Heart right ventricle (tissue), 16 donors: Measurements from ENCODE around the gene PCSK1. TPM values are rescaled to one million over a fixed set of nuclear protein-coding genes. Genes with fewer than 3 reads are reported as not detected.

ENCODE experiments used
- ATAC-seq, 8 donors: fragments of 200-7000 bp; cut with Tn5 transposase; one replicate each; pipeline ENCODE4 v1.9.1; 2020; ENCODE audit warnings: mild to moderate bottlenecking in 8 of 8, moderate library complexity in 8 of 8, moderate number of reproducible peaks in 1 of 8
- DNase-seq, 2 donors: peaks; one replicate each; pipeline ENCODE4 v3.0.0-alpha.2; 2020
- H3K27ac ChIP-seq, 10 donors: fragments of 200-600 bp; sonication (generic) in 2 of 10; one replicate each; pipeline versions ENCODE4 v1.5.0 to v1.8.0; 2020 to 2022; ENCODE audit warnings: mild to moderate bottlenecking in 3 of 10
- H3K27me3 ChIP-seq, 7 donors: fragments of 200-600 bp; one replicate each; pipeline ENCODE4 v1.8.0; 2021 to 2022; ENCODE audit warnings: mild to moderate bottlenecking in 2 of 7
- H3K36me3 ChIP-seq, 9 donors: fragments of 200-600 bp; sonication (generic) in 1 of 9; one replicate each; pipeline versions ENCODE4 v1.5.0 to v1.8.0; 2020 to 2022; ENCODE audit warnings: mild to moderate bottlenecking in 2 of 9
- H3K4me1 ChIP-seq, 9 donors: fragments of 200-600 bp; sonication (generic) in 1 of 9; one replicate each; pipeline versions ENCODE4 v1.5.0 to v1.8.0; 2020 to 2022; ENCODE audit warnings: mild to moderate bottlenecking in 4 of 9
- H3K4me3 ChIP-seq, 10 donors: fragments of 200-600 bp; sonication (generic) in 2 of 10; one replicate each; pipeline versions ENCODE4 v1.5.0 to v1.8.0; 2020 to 2022; ENCODE audit warnings: mild to moderate bottlenecking in 7 of 10, moderate library complexity in 2 of 10
- H3K9me3 ChIP-seq, 11 donors: fragments of 200-600 bp in 10 of 11; sonication (generic) in 2 of 11; one replicate each; pipeline versions ENCODE4 v1.5.0 to v1.8.0; 2013 to 2022; ENCODE audit warnings: mild to moderate bottlenecking in 2 of 11, control low read depth in 1 of 11, moderate library complexity in 1 of 11
- WGBS, 2 donors: extraction: QIAGEN DNeasy Blood & Tissue Kit; methylation state at CpG; one replicate each; pipeline ENCODE4 v1.1.7; 2013; ENCODE audit warnings: inconsistent platforms in 1 of 2; 5-methylcytosine and 5-hydroxymethylcytosine counted together
- intact Hi-C, 10 donors: fragments of 100-400 bp; cut with DNase I; formaldehyde crosslinking; loops; one replicate each; pipeline versions ENCODE4 v1.11.1 to v1.14.2; 2022
- long read RNA-seq, 3 donors: library from polyadenylated mRNA; unstranded; transcript quantifications; one replicate each; pipeline ENCODE4 v2.0.0, GENCODE V29; 2020 to 2021
- polyA plus RNA-seq, 2 donors: library from polyadenylated mRNA; stranded (reverse); fragments of 200-250 nt; gene quantifications; one replicate each; pipeline ENCODE4 v1.2.3, GENCODE V29; 2013
- total RNA-seq, 10 donors: library from RNA; stranded (reverse); fragmentation: NEBNext Ultra II Directional in 3 of 10; extraction: Animal tissue kit (Norgen Biotek cat#: 25700) in 3 of 10; gene quantifications; one replicate each; pipeline versions ENCODE4 v1.2.1 to v1.2.4, GENCODE V29; 2021 to 2023
- TF ChIP-seq, protein P1 (sequence below), 9 donors: fragments of 200-600 bp; sonication (generic) in 2 of 9; IDR thresholded peaks; one replicate each; pipeline versions ENCODE4 v1.5.0 to v1.8.0; 2021 to 2022; ENCODE audit warnings: antibody characterized with exemption in 9 of 9, mild to moderate bottlenecking in 5 of 9, moderate library complexity in 1 of 9
- donor health status: Arrhythmogenic right ventricular cardiomyopathy.
- donor health status: ischemic (EF 13 %, LVEDD 7.1; RV severe dilation, severe dysfunction).
- donor health status: healthy with polysubstance abuse.
- donor health status: DM: no; HTN: yes; CAD: no.
- donor health status: DM: no; HTN: no; CAD: no.
- donor health status: ischemic (EF 25% LVEDD 6.9; RV normal size, moderate dysfunction).
- donor health status: ischemic (EF 25% LVEDD 5.7; RV mildly dilated, moderate dysfunction).
- donor health status: healthy.
- donor health status: DM: yes; HTN: yes; CAD: no.
- donor health status: Ischemic cardiomyopathy.
- donor health status: ischemic (EF 35%, LVEDD 5.7; RV mildly dilated, moderate dysfunction).
- donor health status: nonischemic (EF 11% LVEDD 7.7; RV severe dilation, severe dysfunction).
- donor health status: DM: yes; HTN: yes; CAD: no.
- donor health status: PGD.
- donor health status: ischemic (EF 29% LVEDD 5.4; RV normal size, mild dysfunction).
- donor health status: nonischemic (EF 23%, LVEDD 6.1; RV moderate dilation, normal function).

The PCSK1 gene
- under 1 TPM in 8 of 10 donors, not detected in 2; 0.15 to 0.58 (median 0.23) TPM for total RNA-seq
- polyA plus RNA-seq, result under 1 TPM in 1 of 2 donors, not detected in 1; 0.65 TPM
- long read RNA-seq, donor 1, result 0 reads
- long read RNA-seq, donor 2, result 0 reads
- long read RNA-seq, donor 3, result 0 reads

DNA sequence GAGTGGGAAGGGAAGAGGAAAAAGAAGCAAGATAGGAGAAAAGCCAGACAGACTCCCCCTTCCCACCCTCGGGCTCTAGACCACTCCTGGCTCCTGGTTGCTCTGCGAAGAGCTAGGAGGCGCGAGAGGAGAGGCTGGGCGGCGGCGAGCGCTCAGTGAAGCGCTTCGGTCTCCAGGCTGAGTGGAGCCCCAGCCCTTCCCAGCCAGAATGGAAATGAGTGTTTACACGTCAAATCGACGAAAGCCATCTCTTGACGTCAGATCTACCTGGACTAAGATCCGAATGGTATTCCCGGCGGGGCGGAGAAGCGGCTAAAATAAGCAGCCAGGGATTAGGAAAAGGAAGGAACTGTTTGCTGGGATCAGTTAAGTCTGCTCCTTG lies at the start of gene PCSK1:
PCSK1 (minus strand) TSS at position 183 of the 382 bp plus-strand sequence. CDS start 206 bp downstream, outside the sequence.
- no peaks in the 10 kb centered on the region for H3K36me3 ChIP-seq
- intact Hi-C loops, result loop anchor here in 1 of 10 donors (10.0 kb wide), 1 partner anchor 132 kb away; no protein-coding TSS in a partner anchor
- H3K27me3 ChIP-seq, result peaks cover 0 to 94% (median 56%) of the 10 kb centered on the region in 7 donors
- peaks cover 0 to 36% (median 14%) of the 10 kb centered on the region in 9 donors for H3K4me1 ChIP-seq
- ATAC-seq (peak in 2 of 8 donors; percentile 15 to 33), DNase-seq (no peak)
- TF ChIP-seq, protein P1, sequence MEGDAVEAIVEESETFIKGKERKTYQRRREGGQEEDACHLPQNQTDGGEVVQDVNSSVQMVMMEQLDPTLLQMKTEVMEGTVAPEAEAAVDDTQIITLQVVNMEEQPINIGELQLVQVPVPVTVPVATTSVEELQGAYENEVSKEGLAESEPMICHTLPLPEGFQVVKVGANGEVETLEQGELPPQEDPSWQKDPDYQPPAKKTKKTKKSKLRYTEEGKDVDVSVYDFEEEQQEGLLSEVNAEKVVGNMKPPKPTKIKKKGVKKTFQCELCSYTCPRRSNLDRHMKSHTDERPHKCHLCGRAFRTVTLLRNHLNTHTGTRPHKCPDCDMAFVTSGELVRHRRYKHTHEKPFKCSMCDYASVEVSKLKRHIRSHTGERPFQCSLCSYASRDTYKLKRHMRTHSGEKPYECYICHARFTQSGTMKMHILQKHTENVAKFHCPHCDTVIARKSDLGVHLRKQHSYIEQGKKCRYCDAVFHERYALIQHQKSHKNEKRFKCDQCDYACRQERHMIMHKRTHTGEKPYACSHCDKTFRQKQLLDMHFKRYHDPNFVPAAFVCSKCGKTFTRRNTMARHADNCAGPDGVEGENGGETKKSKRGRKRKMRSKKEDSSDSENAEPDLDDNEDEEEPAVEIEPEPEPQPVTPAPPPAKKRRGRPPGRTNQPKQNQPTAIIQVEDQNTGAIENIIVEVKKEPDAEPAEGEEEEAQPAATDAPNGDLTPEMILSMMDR (IDR thresholded peaks at IDR 0.05), result no peak
- peak within 1 kb of the TSS in 7 of 10 donors; percentile 10 to 38 (median 26) for H3K4me3 ChIP-seq
- 1 to 3% methylated on average over 19 of the region's 19 CpGs for WGBS, 2 donors
- peak within 1 kb of the TSS in 1 of 10 donors; percentile 5 for H3K27ac ChIP-seq
- H3K9me3 ChIP-seq, result no peaks in the 10 kb centered on the region

DNA sequence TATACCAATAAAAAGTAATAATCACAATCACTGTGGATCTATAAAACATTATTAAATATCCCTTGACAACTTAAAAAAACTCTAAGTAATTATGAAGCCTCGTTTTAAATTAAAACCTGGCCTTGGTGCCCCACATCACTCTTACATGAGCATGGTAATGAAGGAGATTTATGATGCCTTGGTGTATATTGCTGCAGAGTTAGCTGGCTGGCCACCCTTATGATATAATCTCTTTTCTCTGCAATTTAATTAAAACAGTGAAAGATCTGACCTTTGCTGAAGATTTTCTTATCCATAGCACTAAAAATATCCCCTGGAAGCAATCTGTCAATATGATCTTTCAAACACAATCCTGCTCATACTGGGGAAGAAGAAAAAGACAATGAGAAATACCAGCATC lies 48.8 kb upstream of the PCSK1 start:
- H3K27ac ChIP-seq, result no peak overlapping the region
- no peaks in the 10 kb centered on the region for H3K9me3 ChIP-seq
- H3K36me3 ChIP-seq, result no peaks in the 10 kb centered on the region
- H3K27me3 ChIP-seq, result no peaks in the 10 kb centered on the region
- intact Hi-C loops, result no loop called here
- ATAC-seq (no peak), DNase-seq (no peak)
- H3K4me1 ChIP-seq, result no peaks in the 10 kb centered on the region
- H3K4me3 ChIP-seq, result no peak overlapping the region
- WGBS, 2 donors, result 29 to 38% methylated on average over 1 of the region's 1 CpG
- TF ChIP-seq, protein P1 (IDR thresholded peaks at IDR 0.05), result no peak

DNA sequence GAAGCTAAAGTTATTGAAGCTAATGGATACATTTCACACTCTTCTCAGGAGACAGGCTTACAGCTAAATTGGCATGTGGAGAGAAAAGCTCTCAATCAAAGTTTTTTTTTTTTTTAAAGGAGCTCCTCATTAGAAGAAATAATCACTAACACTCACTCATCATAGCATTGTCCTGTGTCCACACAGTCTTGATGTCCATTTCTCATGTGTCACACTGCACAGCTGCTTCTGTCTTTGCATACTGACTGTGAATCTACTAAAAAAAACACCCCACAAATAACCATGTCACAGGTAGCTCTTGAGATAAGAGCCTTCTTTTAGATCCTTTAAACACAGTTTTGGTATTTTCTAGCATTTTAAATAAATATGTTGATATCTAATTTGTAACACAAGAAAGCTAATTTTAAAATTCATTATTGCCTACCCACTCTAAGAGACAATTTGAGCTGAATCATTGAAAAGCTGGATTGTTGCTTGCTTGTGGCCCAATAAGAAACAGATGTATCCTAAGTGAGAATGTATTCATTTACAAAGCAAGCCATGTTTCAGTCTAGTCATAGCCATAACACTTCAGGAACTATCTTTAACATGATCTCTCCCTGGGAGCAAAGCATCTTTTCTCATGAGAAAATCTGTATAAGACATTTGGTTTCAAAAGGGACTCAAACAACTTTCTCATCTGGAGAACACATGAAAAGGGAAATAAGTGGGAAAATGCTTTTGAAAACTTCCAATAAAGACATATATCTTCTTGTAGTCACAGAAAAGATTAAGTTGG lies 48.1 kb upstream of the PCSK1 start:
- H3K27me3 ChIP-seq, result no peaks in the 10 kb centered on the region
- no peak for DNase-seq
- no peak overlapping the region for H3K4me3 ChIP-seq
- TF ChIP-seq, protein P1 (IDR thresholded peaks at IDR 0.05), result no peak
- intact Hi-C loops, result no loop called here
- H3K36me3 ChIP-seq, result no peaks in the 10 kb centered on the region
- H3K9me3 ChIP-seq, result no peaks in the 10 kb centered on the region
- no peaks in the 10 kb centered on the region for H3K4me1 ChIP-seq
- no peak for ATAC-seq
- no peak overlapping the region for H3K27ac ChIP-seq

DNA sequence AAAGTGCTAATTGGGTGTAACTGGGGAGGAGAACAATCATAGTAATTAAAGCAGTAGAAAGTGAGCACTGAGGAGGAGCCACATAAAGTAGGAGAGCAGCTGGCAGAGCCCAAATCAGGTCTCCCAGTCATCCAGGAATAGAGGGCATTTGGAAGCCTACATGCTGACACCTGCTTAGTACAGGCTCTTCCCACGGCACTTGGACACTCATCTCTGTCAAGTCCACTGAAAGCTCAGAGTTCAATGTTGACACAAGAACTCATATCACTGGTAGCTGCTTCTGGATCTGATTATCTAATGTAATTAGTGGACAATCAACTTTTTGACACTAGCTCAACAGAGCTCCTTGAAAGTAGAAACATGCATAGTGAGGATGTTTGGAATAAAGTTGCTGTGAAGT lies 45.9 kb upstream of the PCSK1 start:
- Histone ChIP-seq H3K4me3 (no peak overlapping the region), H3K9me3 (no peaks in the 10 kb centered on the region), H3K27ac (no peak overlapping the region), H3K36me3 (no peaks in the 10 kb centered on the region), H3K4me1 (no peaks in the 10 kb centered on the region), H3K27me3 (no peaks in the 10 kb centered on the region)
- intact Hi-C loops, result no loop called here
- DNase-seq (no peak), ATAC-seq (no peak)
- 63 to 77% methylated on average over 1 of the region's 1 CpG for WGBS, 2 donors
- TF ChIP-seq, protein P1 (IDR thresholded peaks at IDR 0.05), result no peak
